ENCODE data around the gene SAYSD1.

Gene SAYSD1

DNA sequence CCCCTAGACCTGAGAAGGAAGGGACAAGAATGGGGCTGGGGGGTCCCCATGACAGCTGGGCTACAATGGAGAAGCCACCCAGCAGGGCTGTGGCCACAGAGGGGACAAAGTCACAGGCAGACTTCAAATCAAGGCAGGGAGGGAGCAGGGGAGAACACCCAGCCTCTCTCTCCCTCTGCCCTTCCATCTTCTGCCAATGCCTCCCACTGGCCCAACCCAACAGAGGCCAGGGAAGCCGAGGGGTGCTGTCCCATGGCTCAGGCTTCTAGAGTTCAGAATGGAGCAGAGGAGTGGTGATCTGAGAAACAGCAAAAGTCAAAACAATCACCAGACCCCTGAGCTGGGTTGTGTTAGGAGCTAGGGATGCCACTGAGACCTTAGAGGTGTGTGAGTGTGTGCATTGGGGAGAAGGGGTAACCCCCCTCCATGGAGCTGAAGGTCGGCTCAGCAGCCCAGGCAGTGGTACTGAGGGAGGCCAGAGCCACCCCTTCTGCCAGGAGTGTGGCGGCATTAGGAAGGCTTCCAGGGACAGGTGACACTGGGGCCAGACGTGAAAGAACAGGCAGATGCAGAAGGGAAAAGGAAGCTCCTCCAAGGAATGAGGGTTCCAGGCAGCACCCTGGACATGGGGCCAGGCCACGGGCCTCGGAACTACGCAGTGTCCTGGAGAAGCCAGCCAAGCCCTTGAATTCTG is 54.4 kb downstream of the SAYSD1 start:
- H3K79me1 ChIP-seq (ENCODE audit: low read length), result no peaks in the 10 kb centered on the region
- H4K8ac ChIP-seq (ENCODE audit: low read depth, low read length), result no peak overlapping the region
- H2BK120ac ChIP-seq (ENCODE audit: insufficient read depth, low read length, poor library complexity), result no peak overlapping the region
- H2AK5ac ChIP-seq (ENCODE audit: low read length), result no peak overlapping the region
- WGBS (ENCODE audit: extremely low coverage, insufficient coverage, insufficient read length), result no CpG with 5 or more reads among the region's 7 CpGs
- H3K23ac ChIP-seq (ENCODE audit: low read length), result no peak overlapping the region
- no peak overlapping the region for H3K4me2 ChIP-seq (ENCODE audit: low read length)
- H3K14ac ChIP-seq (ENCODE audit: low read length), result no peak overlapping the region
- H3K27ac ChIP-seq (ENCODE audit: low read depth, low read length), result no peak overlapping the region
- no peaks in the 10 kb centered on the region for H3K27me3 ChIP-seq (ENCODE audit: insufficient read depth, low read length)
- H3K9me3 ChIP-seq (ENCODE audit: insufficient read depth, low read depth, low read length), result no peaks in the 10 kb centered on the region
- H4K12ac ChIP-seq (ENCODE audit: low read depth, low read length), result no peak overlapping the region
- no peak for DNase-seq
- no peak overlapping the region for H3K9ac ChIP-seq (ENCODE audit: low read length)
- H3K4me3 ChIP-seq (ENCODE audit: low read depth, low read length), result no peak overlapping the region
- no peak overlapping the region for H3K18ac ChIP-seq (ENCODE audit: low read length)
- H2BK5ac ChIP-seq (ENCODE audit: low read depth, low read length, poor library complexity), result no peak overlapping the region
- no peak overlapping the region for H3K4ac ChIP-seq (ENCODE audit: low read depth, low read length)
- H2BK12ac ChIP-seq (ENCODE audit: low read length), result no peak overlapping the region
- no peaks in the 10 kb centered on the region for H3K4me1 ChIP-seq (ENCODE audit: control insufficient read depth in 1 of 2, insufficient read depth in 2 of 2, low read length in 2 of 2)
- no peak overlapping the region for H2AFZ ChIP-seq (ENCODE audit: insufficient read depth, low read length, poor library complexity)
- H3K36me3 ChIP-seq (ENCODE audit: control insufficient read depth in 1 of 2, insufficient read depth in 2 of 2, low read length in 2 of 2), result no peaks in the 10 kb centered on the region
- H3K79me2 ChIP-seq (ENCODE audit: control insufficient read depth, insufficient read depth, low read length, poor library complexity), result no peaks in the 10 kb centered on the region
- no peak overlapping the region for H4K91ac ChIP-seq (ENCODE audit: low read depth, low read length)

- Histone ChIP-seq H4K8ac (ENCODE audit: low read depth, low read length) (no peak overlapping the region), H3K9ac (ENCODE audit: low read length) (no peak overlapping the region), H3K4me2 (ENCODE audit: low read length) (no peak overlapping the region), H3K4me3 (ENCODE audit: low read depth, low read length) (no peak overlapping the region), H3K27ac (ENCODE audit: low read depth, low read length) (no peak overlapping the region), H3K23ac (ENCODE audit: low read length) (no peak overlapping the region), H3K79me1 (ENCODE audit: low read length) (no peaks in the 10 kb centered on the region), H3K4me1 (ENCODE audit: control insufficient read depth in 1 of 2, insufficient read depth in 2 of 2, low read length in 2 of 2) (no peaks in the 10 kb centered on the region), H4K91ac (ENCODE audit: low read depth, low read length) (no peak overlapping the region), H3K27me3 (ENCODE audit: insufficient read depth, low read length) (no peaks in the 10 kb centered on the region), H3K79me2 (ENCODE audit: control insufficient read depth, insufficient read depth, low read length, poor library complexity) (no peaks in the 10 kb centered on the region), H2AFZ (ENCODE audit: insufficient read depth, low read length, poor library complexity) (no peak overlapping the region), H3K9me3 (ENCODE audit: insufficient read depth, low read depth, low read length) (no peaks in the 10 kb centered on the region), H2AK5ac (ENCODE audit: low read length) (no peak overlapping the region), H3K18ac (ENCODE audit: low read length) (no peak overlapping the region), H3K36me3 (ENCODE audit: control insufficient read depth in 1 of 2, insufficient read depth in 2 of 2, low read length in 2 of 2) (no peaks in the 10 kb centered on the region), H2BK120ac (ENCODE audit: insufficient read depth, low read length, poor library complexity) (no peak overlapping the region), H2BK5ac (ENCODE audit: low read depth, low read length, poor library complexity) (no peak overlapping the region), H3K14ac (ENCODE audit: low read length) (no peak overlapping the region), H2BK12ac (ENCODE audit: low read length) (no peak overlapping the region), H4K12ac (ENCODE audit: low read depth, low read length) (no peak overlapping the region), H3K4ac (ENCODE audit: low read depth, low read length) (no peak overlapping the region)
- no CpG with 5 or more reads among the region's 14 CpGs for WGBS (ENCODE audit: extremely low coverage, insufficient coverage, insufficient read length)
- no peak for DNase-seq
These were observed 55.3 kb downstream of the SAYSD1 start for GRCh38 chr6:39059496-39060310.

DNA sequence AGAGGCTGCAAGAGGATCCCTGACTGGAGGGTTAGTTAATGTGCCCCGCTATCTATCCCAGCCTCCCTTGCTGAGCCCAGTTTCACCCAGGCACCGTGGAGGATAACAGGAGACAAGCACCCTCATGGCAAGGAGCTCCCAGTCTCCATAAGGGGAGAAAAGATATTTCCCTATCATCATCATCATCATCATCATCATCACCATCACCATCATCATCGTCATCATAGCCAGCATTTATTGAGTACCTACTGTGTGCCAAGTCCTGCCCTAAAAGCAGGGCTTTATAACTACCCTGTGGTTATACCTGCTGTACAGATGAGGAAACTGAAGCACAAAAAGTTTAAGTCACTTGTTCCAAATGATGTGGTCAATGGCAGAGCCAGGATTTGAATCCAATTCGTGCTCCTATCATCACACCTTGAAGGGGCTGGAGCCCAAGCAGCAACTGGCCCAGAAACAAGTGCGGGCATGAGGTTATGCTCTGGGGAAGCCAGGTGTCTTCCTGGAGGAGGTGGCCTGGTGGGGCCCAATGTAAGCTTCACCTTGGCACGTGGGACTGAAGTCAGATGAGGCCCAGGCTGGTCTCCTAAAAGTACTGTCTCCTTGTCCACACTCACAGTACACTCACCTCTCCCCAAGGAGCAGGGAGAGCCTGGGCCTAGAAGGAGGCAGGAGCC is 56.4 kb downstream of the SAYSD1 start:
- Histone ChIP-seq H3K36me3 (ENCODE audit: control insufficient read depth in 1 of 2, insufficient read depth in 2 of 2, low read length in 2 of 2) (no peaks in the 10 kb centered on the region), H4K91ac (ENCODE audit: low read depth, low read length) (no peak overlapping the region), H2BK12ac (ENCODE audit: low read length) (no peak overlapping the region), H3K4me1 (ENCODE audit: control insufficient read depth in 1 of 2, insufficient read depth in 2 of 2, low read length in 2 of 2) (peaks cover 0 to 6% of the 10 kb centered on the region in 2 experiments), H2BK5ac (ENCODE audit: low read depth, low read length, poor library complexity) (no peak overlapping the region), H3K14ac (ENCODE audit: low read length) (no peak overlapping the region), H3K27me3 (ENCODE audit: insufficient read depth, low read length) (no peaks in the 10 kb centered on the region), H3K4ac (ENCODE audit: low read depth, low read length) (no peak overlapping the region), H2AK5ac (ENCODE audit: low read length) (no peak overlapping the region), H3K4me3 (ENCODE audit: low read depth, low read length) (no peak overlapping the region), H2AFZ (ENCODE audit: insufficient read depth, low read length, poor library complexity) (no peak overlapping the region), H2BK120ac (ENCODE audit: insufficient read depth, low read length, poor library complexity) (no peak overlapping the region), H4K12ac (ENCODE audit: low read depth, low read length) (no peak overlapping the region), H3K9ac (ENCODE audit: low read length) (no peak overlapping the region), H3K9me3 (ENCODE audit: insufficient read depth, low read depth, low read length) (no peaks in the 10 kb centered on the region), H3K79me1 (ENCODE audit: low read length) (no peaks in the 10 kb centered on the region), H3K27ac (ENCODE audit: low read depth, low read length) (no peak overlapping the region), H4K8ac (ENCODE audit: low read depth, low read length) (no peak overlapping the region), H3K23ac (ENCODE audit: low read length) (no peak overlapping the region), H3K4me2 (ENCODE audit: low read length) (no peak overlapping the region), H3K18ac (ENCODE audit: low read length) (no peak overlapping the region), H3K79me2 (ENCODE audit: control insufficient read depth, insufficient read depth, low read length, poor library complexity) (no peaks in the 10 kb centered on the region)
- WGBS (ENCODE audit: extremely low coverage, insufficient coverage, insufficient read length), result no CpG with 5 or more reads among the region's 6 CpGs
- DNase-seq, result no peak

GRCh38 chr6:39057251-39058155 is 57.5 kb downstream of the SAYSD1 start:
- Histone ChIP-seq H3K4me2 (ENCODE audit: low read length) (no peak overlapping the region), H3K23ac (ENCODE audit: low read length) (no peak overlapping the region), H2AFZ (ENCODE audit: insufficient read depth, low read length, poor library complexity) (no peak overlapping the region), H3K79me2 (ENCODE audit: control insufficient read depth, insufficient read depth, low read length, poor library complexity) (no peaks in the 10 kb centered on the region), H3K9me3 (ENCODE audit: insufficient read depth, low read depth, low read length) (no peaks in the 10 kb centered on the region), H3K36me3 (ENCODE audit: control insufficient read depth in 1 of 2, insufficient read depth in 2 of 2, low read length in 2 of 2) (no peaks in the 10 kb centered on the region), H3K9ac (ENCODE audit: low read length) (no peak overlapping the region), H4K12ac (ENCODE audit: low read depth, low read length) (no peak overlapping the region), H3K4me1 (ENCODE audit: control insufficient read depth in 1 of 2, insufficient read depth in 2 of 2, low read length in 2 of 2) (peaks cover 0 to 6% of the 10 kb centered on the region in 2 experiments), H3K27ac (ENCODE audit: low read depth, low read length) (no peak overlapping the region), H3K27me3 (ENCODE audit: insufficient read depth, low read length) (no peaks in the 10 kb centered on the region), H4K91ac (ENCODE audit: low read depth, low read length) (no peak overlapping the region), H3K79me1 (ENCODE audit: low read length) (no peaks in the 10 kb centered on the region), H2BK120ac (ENCODE audit: insufficient read depth, low read length, poor library complexity) (no peak overlapping the region), H4K8ac (ENCODE audit: low read depth, low read length) (no peak overlapping the region), H2BK12ac (ENCODE audit: low read length) (no peak overlapping the region), H3K4ac (ENCODE audit: low read depth, low read length) (no peak overlapping the region), H3K18ac (ENCODE audit: low read length) (no peak overlapping the region), H3K4me3 (ENCODE audit: low read depth, low read length) (no peak overlapping the region), H2BK5ac (ENCODE audit: low read depth, low read length, poor library complexity) (no peak overlapping the region), H3K14ac (ENCODE audit: low read length) (no peak overlapping the region), H2AK5ac (ENCODE audit: low read length) (no peak overlapping the region)
- DNase-seq, result no peak
- no CpG with 5 or more reads among the region's 17 CpGs for WGBS (ENCODE audit: extremely low coverage, insufficient coverage, insufficient read length)

All from trophoblast cell (in vitro differentiated cells and primary cell).